ENCODE data around the gene STARD3. TPM values are rescaled to one million over a fixed set of nuclear protein-coding genes. Genes with fewer than 3 reads are reported as not detected.

The STARD3 gene
- total and polyA plus RNA-seq, 4 experiments from 2014 or later = 42.2 to 110 (median 73.8) TPM

GRCh38 chr17:39643271-39643670 is 6.3 kb downstream of the STARD3 start:
- H3K4me1 ChIP-seq (ENCODE audit: insufficient read depth, low read length) = peaks cover 63% of the 10 kb centered on the region

GRCh38 chr17:39647256-39647655 is 10.3 kb downstream of the STARD3 start:
- Histone ChIP-seq H3K27me3 (ENCODE audit: insufficient read depth, low read length) (no peaks in the 10 kb centered on the region), H3K27ac (ENCODE audit: low read depth, low read length) (no peak overlapping the region), H3K4me1 (ENCODE audit: insufficient read depth, low read length) (peaks cover 29% of the 10 kb centered on the region), H3K36me3 (ENCODE audit: insufficient read depth, low read length) (peaks cover 3% of the 10 kb centered on the region), H3K9me3 (ENCODE audit: control insufficient read depth in 1 of 2, low read length in 2 of 2) (no peaks in the 10 kb centered on the region), H3K4me3 (ENCODE audit: low read length in 2 of 2) (no peak overlapping the region)
- Mint-ChIP-seq H3K36me3 (peaks cover 4 to 22% of the 10 kb centered on the region in 2 donors), H3K4me3 (no peak overlapping the region), H3K9me3 (peaks cover 0 to 2% (median 0%) of the 10 kb centered on the region in 8 donors), H3K27me3 (no peaks in the 10 kb centered on the region), H3K4me1 (peaks cover 31 to 70% (median 36%) of the 10 kb centered on the region in 4 donors), H3K27ac (peak overlapping the region in 1 of 7 donors; percentile 59)
- DNase-seq = no peak
- CTCF ChIA-PET (ENCODE audit: partially characterized antibody) = interaction anchor here (1.2 to 1.9 kb wide), 4 partner anchors 9 to 26 kb away, joined by 5 to 8 read pairs (median 6); no protein-coding TSS in a partner anchor
- intact Hi-C loops (cut with micrococcal nuclease) = no loop called here
- POLR2A ChIA-PET (ENCODE audit: partially characterized antibody) = interaction anchor here (1.3 kb wide), 1 partner anchor 10 kb away, joined by 3 read pairs; no protein-coding TSS in a partner anchor

More at GRCh38 chr17:39643271-39643670, 6.3 kb downstream of the STARD3 start:
- POLR2A ChIA-PET (ENCODE audit: partially characterized antibody) = no interaction called here
- no peaks in the 10 kb centered on the region for H3K9me3 ChIP-seq (ENCODE audit: control insufficient read depth in 1 of 2, low read length in 2 of 2)
- peak overlapping the region in 4 of 7 donors; percentile 42 to 82 (median 52) for H3K27ac Mint-ChIP-seq
- peaks cover 35 to 78% (median 51%) of the 10 kb centered on the region in 4 donors for H3K4me1 Mint-ChIP-seq
- no peaks in the 10 kb centered on the region for H3K27me3 ChIP-seq (ENCODE audit: insufficient read depth, low read length)
- peak in 1 of 5 donors; percentile 24 for DNase-seq
- H3K4me3 Mint-ChIP-seq = no peak overlapping the region
- no peak overlapping the region for H3K27ac ChIP-seq (ENCODE audit: low read depth, low read length)
- no peaks in the 10 kb centered on the region for H3K36me3 ChIP-seq (ENCODE audit: insufficient read depth, low read length)
- CTCF ChIA-PET (ENCODE audit: partially characterized antibody) = interaction anchor here (1.4 to 2.9 kb wide), 3 partner anchors 9 to 25 kb away, joined by 4 to 25 read pairs (median 12); partner anchors contain the start of gene PNMT
- intact Hi-C loops (cut with micrococcal nuclease) = no loop called here
- H3K4me3 ChIP-seq (ENCODE audit: low read length in 2 of 2) = no peak overlapping the region
- no peaks in the 10 kb centered on the region for H3K27me3 Mint-ChIP-seq
- no peaks in the 10 kb centered on the region for H3K9me3 Mint-ChIP-seq
- peaks cover 0 to 13% of the 10 kb centered on the region in 2 donors for H3K36me3 Mint-ChIP-seq

GRCh38 chr17:39648616-39649366 is 11.8 kb downstream of the STARD3 start:
- intact Hi-C loops (cut with micrococcal nuclease) = no loop called here
- Histone ChIP-seq H3K4me1 (ENCODE audit: insufficient read depth, low read length) (peaks cover 18% of the 10 kb centered on the region), H3K9me3 (ENCODE audit: control insufficient read depth in 1 of 2, low read length in 2 of 2) (no peaks in the 10 kb centered on the region), H3K4me3 (ENCODE audit: low read length in 2 of 2) (no peak overlapping the region), H3K27me3 (ENCODE audit: insufficient read depth, low read length) (no peaks in the 10 kb centered on the region), H3K36me3 (ENCODE audit: insufficient read depth, low read length) (peaks cover 3% of the 10 kb centered on the region), H3K27ac (ENCODE audit: low read depth, low read length) (no peak overlapping the region)
- no peak overlapping the region for H3K4me3 Mint-ChIP-seq
- H3K27ac Mint-ChIP-seq = peak overlapping the region in 4 of 7 donors; percentile 18 to 61 (median 44)
- peaks cover 4 to 19% of the 10 kb centered on the region in 2 donors for H3K36me3 Mint-ChIP-seq
- no peak for DNase-seq
- peaks cover 0 to 4% (median 0%) of the 10 kb centered on the region in 8 donors for H3K9me3 Mint-ChIP-seq
- no peaks in the 10 kb centered on the region for H3K27me3 Mint-ChIP-seq
- ChIA-PET POLR2A (ENCODE audit: partially characterized antibody) (interaction anchor here (1.3 kb wide), 1 partner anchor 11 kb away, joined by 3 read pairs; no protein-coding TSS in a partner anchor), CTCF (ENCODE audit: partially characterized antibody) (interaction anchor here (1.5 to 7.2 kb wide), 6 partner anchors 11 to 27 kb away, joined by 5 to 102 read pairs (median 28); partner anchors contain the start of gene PNMT)
- H3K4me1 Mint-ChIP-seq = peaks cover 25 to 62% (median 33%) of the 10 kb centered on the region in 4 donors

DNA sequence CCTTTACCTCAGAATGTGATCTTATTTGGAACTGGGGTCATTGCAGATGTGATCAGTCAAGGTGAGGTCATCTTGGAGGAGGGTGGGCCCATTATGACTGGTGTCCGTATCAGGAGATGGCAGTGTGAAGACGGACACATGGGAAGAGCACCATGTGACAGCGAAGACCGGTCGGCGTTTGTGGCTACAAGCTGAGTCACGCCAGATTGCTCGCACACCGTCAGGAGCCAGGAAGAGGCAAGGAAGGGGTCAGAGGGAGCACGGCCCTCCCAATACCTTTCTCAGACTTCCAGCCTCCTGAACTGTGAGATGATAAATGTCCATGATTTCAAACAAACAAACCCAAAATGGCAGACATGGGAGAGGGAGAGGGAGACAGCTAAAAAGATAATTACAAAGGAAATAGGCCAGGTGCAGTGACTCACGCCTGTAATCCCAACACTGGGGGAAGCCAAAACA is 13.2 kb downstream of the STARD3 start:
- Histone ChIP-seq H3K4me3 (ENCODE audit: low read length in 2 of 2) (no peak overlapping the region), H3K27ac (ENCODE audit: low read depth, low read length) (no peak overlapping the region), H3K4me1 (ENCODE audit: insufficient read depth, low read length) (peaks cover 14% of the 10 kb centered on the region), H3K27me3 (ENCODE audit: insufficient read depth, low read length) (no peaks in the 10 kb centered on the region), H3K36me3 (ENCODE audit: insufficient read depth, low read length) (peaks cover 3% of the 10 kb centered on the region), H3K9me3 (ENCODE audit: control insufficient read depth in 1 of 2, low read length in 2 of 2) (no peaks in the 10 kb centered on the region)
- no peak overlapping the region for H3K4me3 Mint-ChIP-seq
- ChIA-PET POLR2A (ENCODE audit: partially characterized antibody) (no interaction called here), CTCF (ENCODE audit: partially characterized antibody) (interaction anchor here (0.7 to 7.2 kb wide), 7 partner anchors 11 to 215 kb away, joined by 3 to 102 read pairs (median 47); partner anchors contain the start of genes PNMT and STARD3)
- peaks cover 26 to 61% (median 31%) of the 10 kb centered on the region in 4 donors for H3K4me1 Mint-ChIP-seq
- H3K27ac Mint-ChIP-seq = peak overlapping the region in 4 of 7 donors; percentile 6 to 87 (median 63)
- peaks cover 4 to 25% of the 10 kb centered on the region in 2 donors for H3K36me3 Mint-ChIP-seq
- H3K9me3 Mint-ChIP-seq = peaks cover 0 to 4% (median 0%) of the 10 kb centered on the region in 8 donors
- no peaks in the 10 kb centered on the region for H3K27me3 Mint-ChIP-seq
- DNase-seq = no peak
- intact Hi-C loops (cut with micrococcal nuclease) = no loop called here

- Histone ChIP-seq H3K36me3 (ENCODE audit: insufficient read depth, low read length) (peaks cover 8% of the 10 kb centered on the region), H3K4me1 (ENCODE audit: insufficient read depth, low read length) (peaks cover 14% of the 10 kb centered on the region), H3K4me3 (ENCODE audit: low read length in 2 of 2) (no peak overlapping the region), H3K27ac (ENCODE audit: low read depth, low read length) (no peak overlapping the region), H3K9me3 (ENCODE audit: control insufficient read depth in 1 of 2, low read length in 2 of 2) (no peaks in the 10 kb centered on the region), H3K27me3 (ENCODE audit: insufficient read depth, low read length) (no peaks in the 10 kb centered on the region)
- Mint-ChIP-seq H3K4me1 (peaks cover 23 to 55% (median 28%) of the 10 kb centered on the region in 4 donors), H3K27ac (peak overlapping the region in 6 of 7 donors; percentile 11 to 70 (median 46)), H3K4me3 (no peak overlapping the region), H3K9me3 (peaks cover 0 to 4% (median 0%) of the 10 kb centered on the region in 8 donors), H3K27me3 (no peaks in the 10 kb centered on the region), H3K36me3 (peaks cover 4 to 31% of the 10 kb centered on the region in 2 donors)
- intact Hi-C loops (cut with micrococcal nuclease) = no loop called here
- DNase-seq = no peak
- POLR2A ChIA-PET (ENCODE audit: partially characterized antibody) = interaction anchor here (0.5 to 1.0 kb wide), 3 partner anchors 13 to 78 kb away, joined by 3 read pairs; partner anchors contain the start of gene MIEN1
- CTCF ChIA-PET (ENCODE audit: partially characterized antibody) = interaction anchor here (0.8 to 7.2 kb wide), 6 partner anchors 13 to 77 kb away, joined by 3 to 102 read pairs (median 50); partner anchors contain the start of genes MIEN1, PNMT and STARD3
Observed at GRCh38 chr17:39651923-39652586, 15.1 kb downstream of the STARD3 start.

DNA sequence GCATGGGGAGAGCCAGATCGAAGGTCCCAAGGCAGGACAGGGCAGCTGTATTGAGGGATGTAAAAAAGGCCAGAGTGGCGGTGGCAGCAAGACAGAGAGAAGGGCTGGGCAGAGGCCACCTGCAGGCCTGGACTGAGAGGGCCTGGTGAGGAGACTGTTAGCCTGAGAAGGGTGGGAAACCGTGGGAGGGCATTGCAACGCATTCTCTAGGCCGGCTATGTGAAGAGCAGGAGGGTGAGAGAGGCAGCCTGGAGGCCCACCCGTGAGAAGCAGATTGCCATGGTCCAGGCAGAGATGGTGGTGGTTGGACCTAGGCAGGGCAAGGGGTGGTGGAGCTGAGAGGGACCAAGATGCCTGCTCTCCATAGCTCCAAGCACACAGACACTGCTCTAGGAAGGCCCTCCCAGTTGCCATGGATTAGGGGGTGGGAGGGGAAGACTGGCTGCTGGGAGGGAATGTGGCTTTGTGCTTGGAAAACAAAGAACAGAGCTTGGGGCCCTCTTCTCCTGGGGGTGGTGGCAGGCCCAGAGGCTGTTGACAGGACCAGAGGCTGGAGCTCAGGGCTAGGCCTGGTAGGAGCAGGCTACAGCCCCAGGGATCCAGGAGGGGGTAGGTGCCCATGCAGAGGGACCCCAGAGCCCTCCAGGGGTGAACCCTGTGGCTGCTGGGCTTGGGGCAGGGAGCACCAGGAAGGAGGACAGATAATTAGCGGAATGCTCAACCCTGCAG is 15.8 kb downstream of the STARD3 start:
- H3K4me3 Mint-ChIP-seq = no peak overlapping the region
- no peaks in the 10 kb centered on the region for H3K9me3 ChIP-seq (ENCODE audit: control insufficient read depth in 1 of 2, low read length in 2 of 2)
- peaks cover 10% of the 10 kb centered on the region for H3K4me1 ChIP-seq (ENCODE audit: insufficient read depth, low read length)
- no peak for DNase-seq
- no peaks in the 10 kb centered on the region for H3K27me3 Mint-ChIP-seq
- H3K36me3 ChIP-seq (ENCODE audit: insufficient read depth, low read length) = peaks cover 14% of the 10 kb centered on the region
- no peak overlapping the region for H3K4me3 ChIP-seq (ENCODE audit: low read length in 2 of 2)
- CTCF ChIA-PET (ENCODE audit: partially characterized antibody) = interaction anchor here (0.8 to 7.2 kb wide), 11 partner anchors 8 to 208 kb away, joined by 3 to 102 read pairs (median 26); partner anchors contain the start of genes MIEN1, PNMT and STARD3
- H3K27ac Mint-ChIP-seq = peak overlapping the region in 5 of 7 donors; percentile 11 to 70 (median 26)
- POLR2A ChIA-PET (ENCODE audit: partially characterized antibody) = interaction anchor here (0.5 to 1.1 kb wide), 5 partner anchors 13 to 567 kb away, joined by 3 read pairs; partner anchors contain the start of genes MIEN1, PGAP3 and WIPF2
- intact Hi-C loops (cut with micrococcal nuclease) = no loop called here
- H3K36me3 Mint-ChIP-seq = peaks cover 4 to 31% of the 10 kb centered on the region in 2 donors
- H3K27me3 ChIP-seq (ENCODE audit: insufficient read depth, low read length) = no peaks in the 10 kb centered on the region
- H3K4me1 Mint-ChIP-seq = peaks cover 24 to 56% (median 28%) of the 10 kb centered on the region in 4 donors
- H3K27ac ChIP-seq (ENCODE audit: low read depth, low read length) = no peak overlapping the region
- peaks cover 0 to 4% (median 0%) of the 10 kb centered on the region in 8 donors for H3K9me3 Mint-ChIP-seq

Data from CD4-positive, alpha-beta memory T cell (primary cell).